Measurements from ENCODE around the gene PILRA.

DNA sequence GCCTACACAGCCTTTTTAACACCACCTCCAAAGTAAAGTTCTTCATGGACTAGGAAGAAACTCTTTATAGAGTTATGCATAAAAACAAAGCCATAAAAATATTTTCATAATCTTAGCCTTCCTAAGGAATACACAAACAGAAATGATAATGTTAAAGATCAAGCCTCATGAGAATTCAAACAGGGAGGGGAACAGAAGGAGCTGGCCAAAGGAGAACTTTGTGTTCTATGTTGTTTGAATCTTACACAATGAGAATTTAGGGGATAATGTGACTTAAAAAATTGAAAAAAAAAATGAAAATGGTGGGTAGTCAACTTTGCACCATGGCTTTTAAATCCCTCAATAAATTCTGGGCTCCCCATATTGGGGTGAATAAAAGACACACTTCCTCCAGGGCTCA, 24.5 kb upstream of the PILRA start:
- TF ChIP-seq EP300 (IDR thresholded peaks at IDR 0.05) (no peak), POLR2A (IDR thresholded peaks at IDR 0.05) (no peak)
- TF ChIP-seq, protein P1, sequence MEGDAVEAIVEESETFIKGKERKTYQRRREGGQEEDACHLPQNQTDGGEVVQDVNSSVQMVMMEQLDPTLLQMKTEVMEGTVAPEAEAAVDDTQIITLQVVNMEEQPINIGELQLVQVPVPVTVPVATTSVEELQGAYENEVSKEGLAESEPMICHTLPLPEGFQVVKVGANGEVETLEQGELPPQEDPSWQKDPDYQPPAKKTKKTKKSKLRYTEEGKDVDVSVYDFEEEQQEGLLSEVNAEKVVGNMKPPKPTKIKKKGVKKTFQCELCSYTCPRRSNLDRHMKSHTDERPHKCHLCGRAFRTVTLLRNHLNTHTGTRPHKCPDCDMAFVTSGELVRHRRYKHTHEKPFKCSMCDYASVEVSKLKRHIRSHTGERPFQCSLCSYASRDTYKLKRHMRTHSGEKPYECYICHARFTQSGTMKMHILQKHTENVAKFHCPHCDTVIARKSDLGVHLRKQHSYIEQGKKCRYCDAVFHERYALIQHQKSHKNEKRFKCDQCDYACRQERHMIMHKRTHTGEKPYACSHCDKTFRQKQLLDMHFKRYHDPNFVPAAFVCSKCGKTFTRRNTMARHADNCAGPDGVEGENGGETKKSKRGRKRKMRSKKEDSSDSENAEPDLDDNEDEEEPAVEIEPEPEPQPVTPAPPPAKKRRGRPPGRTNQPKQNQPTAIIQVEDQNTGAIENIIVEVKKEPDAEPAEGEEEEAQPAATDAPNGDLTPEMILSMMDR (IDR thresholded peaks at IDR 0.05), result no peak
